CD4-positive, alpha-beta T cell treated with Interleukin-15 for 4 hours (primary cell): ENCODE data around the gene SMPD2.

Experiments
- DNase-seq: peaks from one replicate; pipeline ENCODE4 v3.0.0-alpha.2; 2020; ENCODE audit warnings: low spot score

The SMPD2 gene

GRCh38 chr6:109447087-109447486, 6.6 kb downstream of the SMPD2 start:
- DNase-seq, result no peak

DNA sequence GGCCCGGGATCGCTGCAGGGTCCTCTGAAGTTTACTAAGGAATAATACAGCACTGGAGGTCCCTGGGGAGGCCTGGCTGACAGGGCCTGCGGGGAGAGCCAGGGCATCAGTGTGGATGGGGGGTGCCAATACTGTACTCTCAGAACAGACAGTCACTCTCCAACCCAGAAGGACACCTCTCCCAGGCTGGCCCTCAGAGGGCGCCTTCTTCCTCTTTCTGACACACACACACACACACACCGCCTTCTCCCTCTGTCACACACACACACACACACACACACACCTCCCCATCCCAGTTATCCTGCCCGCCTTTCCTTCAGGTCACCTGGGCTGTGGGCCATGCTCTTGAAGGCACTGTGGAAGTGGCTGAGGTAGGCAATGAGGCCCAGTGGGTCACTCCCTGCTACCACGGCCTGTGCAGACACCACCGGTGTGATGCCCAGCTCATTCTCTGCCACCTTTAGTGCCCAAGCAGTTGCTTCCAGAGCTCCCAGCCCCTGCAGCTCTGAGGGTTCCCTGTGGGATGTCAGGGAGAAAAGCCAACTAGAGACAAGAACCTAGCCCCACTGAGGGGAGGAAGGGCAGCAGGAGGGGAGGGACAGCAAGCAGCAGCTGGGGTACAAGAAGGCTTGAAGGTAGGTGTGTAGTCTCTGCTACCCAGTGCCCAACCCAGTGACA, 7.5 kb downstream of the SMPD2 start:
- no peak for DNase-seq

DNA sequence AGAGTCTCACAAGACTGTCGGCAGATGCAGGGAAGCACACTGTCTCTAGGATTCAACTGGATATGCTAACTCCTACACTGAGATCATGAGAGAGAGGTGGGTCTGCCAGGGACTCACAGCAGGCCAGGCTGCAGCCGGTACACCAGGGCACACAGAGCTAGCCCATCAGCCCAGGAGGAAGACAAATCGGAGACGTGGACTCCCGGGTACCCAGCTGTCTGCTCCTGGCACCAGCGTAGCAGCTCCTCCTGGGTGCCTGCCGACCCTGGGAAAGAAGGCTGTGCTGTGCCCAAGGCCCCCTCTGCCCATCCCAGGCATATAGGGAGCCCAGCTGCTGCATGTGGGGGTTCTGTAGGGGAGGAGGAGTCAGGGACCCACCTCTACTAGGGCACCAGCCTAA, 8.1 kb downstream of the SMPD2 start:
- no peak for DNase-seq

- no peak for DNase-seq
Observed at GRCh38 chr6:109449064-109449794, 8.7 kb downstream of the SMPD2 start.

- peak; percentile 33 for DNase-seq
Observed at GRCh38 chr6:109449795-109450673, 9.5 kb downstream of the SMPD2 start.

GRCh38 chr6:109450801-109451200, 10.3 kb downstream of the SMPD2 start:
- DNase-seq, result no peak

DNA sequence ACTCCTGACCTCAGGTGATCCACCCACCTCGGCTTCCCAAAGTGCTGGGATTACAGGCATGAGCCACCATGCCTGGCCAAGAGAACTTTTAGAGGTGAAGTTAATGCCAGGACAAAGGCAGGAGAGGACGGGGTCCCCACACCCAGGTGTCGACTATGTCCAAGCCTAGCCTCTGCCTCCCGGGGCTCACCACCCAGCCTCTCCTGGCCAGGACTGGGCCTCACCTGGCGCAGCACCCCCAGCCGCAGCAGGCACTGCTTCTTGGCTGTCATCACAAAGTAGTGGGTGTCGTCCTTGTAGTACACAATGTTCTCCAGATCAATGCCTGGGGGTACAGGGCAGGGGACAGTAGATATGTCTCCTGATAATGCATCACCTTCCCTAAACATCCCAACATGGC, 10.9 kb downstream of the SMPD2 start:
- no peak for DNase-seq

- DNase-seq, result no peak
Observed at GRCh38 chr6:109452181-109452580, 11.7 kb downstream of the SMPD2 start.

GRCh38 chr6:109453156-109453555, 12.6 kb downstream of the SMPD2 start:
- no peak for DNase-seq

DNA sequence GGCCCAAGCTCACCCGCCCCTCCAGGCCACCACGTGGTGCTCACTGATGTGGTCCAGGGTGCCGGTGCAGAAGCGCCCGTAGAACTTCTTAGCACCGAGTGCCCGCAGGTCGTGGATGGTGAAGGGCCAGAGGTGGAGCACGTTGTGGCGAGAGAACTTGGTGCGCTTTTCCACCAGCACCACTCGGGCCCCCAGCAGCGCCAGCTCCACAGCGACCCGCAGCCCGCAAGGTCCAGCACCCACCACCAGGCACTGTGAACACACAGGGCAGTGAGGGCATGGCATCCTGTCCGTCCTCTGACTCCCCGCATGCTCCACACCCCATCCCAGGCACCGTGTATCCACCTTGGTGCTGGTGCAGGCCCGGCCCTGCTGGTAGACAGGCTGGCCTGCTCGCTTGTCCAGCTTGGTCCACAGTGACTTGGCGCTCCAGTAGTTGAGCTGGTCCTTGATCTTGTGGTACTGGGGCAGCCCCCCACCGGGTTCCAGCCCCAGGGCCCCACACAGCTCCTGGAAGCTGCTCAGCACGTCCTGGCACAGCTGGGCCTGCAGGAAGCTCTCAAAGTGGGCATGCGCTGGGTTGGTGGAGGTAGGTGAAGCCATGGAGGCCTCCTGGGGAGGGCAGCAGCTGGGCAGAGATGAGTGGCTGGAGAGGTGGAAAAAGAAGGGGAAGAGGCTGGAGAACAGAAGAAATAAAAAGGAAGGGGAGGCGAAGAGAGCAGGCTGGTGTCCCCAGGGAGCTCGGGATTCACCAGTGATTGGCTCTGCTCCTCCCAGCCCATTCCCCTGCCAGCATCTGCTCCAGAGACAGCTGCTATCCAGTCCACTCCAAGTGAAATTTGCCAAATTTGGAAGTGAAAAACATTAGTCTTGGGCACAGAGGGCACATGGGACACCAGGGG, 13.3 kb downstream of the SMPD2 start:
- DNase-seq, result no peak

DNA sequence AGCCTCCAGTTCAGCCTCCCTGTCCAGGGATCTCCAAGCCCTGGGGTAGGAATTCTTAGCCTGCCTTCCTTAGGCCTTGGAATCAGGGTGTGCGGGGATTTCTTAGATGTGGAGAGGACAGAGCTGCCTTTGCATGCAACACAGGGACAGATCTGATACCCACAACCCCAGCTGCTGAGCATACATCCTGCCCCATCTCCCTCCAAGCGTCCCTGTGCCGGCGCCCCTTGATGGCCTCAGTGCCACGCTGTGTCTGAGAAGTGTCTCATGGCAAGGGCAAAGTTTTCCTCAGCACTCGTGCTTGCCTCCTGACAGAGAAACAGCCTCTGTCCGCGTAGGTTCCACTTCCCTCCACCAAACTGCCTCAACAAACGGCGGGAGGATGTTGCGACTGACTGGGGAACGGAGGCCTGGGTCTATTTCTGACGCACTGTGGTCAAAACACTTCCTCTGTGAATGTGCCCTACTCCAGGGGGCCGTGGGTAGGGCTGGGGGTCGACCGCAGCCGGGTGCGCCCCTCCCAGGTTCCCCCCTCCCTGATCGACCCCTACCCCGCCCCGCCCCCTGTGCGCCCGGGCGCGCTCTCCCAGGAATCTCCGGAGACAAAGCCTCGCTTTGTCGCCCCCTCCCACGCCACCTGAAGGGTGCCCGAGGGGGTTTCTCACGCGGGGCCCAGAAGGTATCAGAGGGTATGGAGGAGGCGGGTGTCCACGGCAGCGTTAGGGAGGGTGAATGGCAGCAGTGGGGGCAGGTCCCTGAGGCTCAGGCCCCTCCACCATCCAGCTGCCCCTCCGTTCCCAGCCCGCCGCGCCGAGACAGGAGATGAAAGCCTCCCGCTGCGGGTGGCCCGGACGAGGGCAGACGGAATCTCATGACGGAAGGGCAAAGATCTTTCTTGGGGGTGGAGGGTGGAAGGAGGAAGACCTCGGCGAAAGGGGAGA, 14.2 kb downstream of the SMPD2 start:
- peak; percentile 70 for DNase-seq

GRCh38 chr6:109455437-109456110, 15.1 kb downstream of the SMPD2 start, which contains the start of gene MICAL1:
TSS of gene MICAL1 (minus strand) at chr6:109455772. CDS start at chr6:109454196, 1,576 bp downstream.
- peak; percentile 75 for DNase-seq

GRCh38 chr6:109456111-109456583, 15.6 kb downstream of the SMPD2 start:
- no peak for DNase-seq

GRCh38 chr6:109456710-109457561, 16.4 kb downstream of the SMPD2 start:
- DNase-seq, result no peak

DNA sequence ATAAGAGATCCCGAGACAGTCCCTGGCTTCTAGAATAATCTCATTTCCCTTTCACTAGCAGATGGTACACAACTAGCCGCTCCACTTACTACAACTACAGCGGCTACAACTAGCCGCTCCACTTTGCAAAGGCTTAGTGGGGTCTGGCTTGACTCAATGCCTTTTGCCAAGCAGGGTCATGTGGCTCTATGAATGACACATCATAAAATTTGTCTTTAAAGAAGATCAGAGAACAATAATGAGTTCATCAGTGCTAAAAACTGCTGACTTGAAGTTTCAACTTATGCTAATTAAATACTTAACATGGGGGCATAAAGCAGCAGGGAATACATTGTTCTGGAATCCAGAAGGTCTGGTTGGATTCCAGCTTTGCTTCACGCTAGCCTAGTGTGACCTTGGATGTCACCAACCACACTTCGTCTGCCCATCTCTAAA, 17.1 kb downstream of the SMPD2 start:
- no peak for DNase-seq

DNA sequence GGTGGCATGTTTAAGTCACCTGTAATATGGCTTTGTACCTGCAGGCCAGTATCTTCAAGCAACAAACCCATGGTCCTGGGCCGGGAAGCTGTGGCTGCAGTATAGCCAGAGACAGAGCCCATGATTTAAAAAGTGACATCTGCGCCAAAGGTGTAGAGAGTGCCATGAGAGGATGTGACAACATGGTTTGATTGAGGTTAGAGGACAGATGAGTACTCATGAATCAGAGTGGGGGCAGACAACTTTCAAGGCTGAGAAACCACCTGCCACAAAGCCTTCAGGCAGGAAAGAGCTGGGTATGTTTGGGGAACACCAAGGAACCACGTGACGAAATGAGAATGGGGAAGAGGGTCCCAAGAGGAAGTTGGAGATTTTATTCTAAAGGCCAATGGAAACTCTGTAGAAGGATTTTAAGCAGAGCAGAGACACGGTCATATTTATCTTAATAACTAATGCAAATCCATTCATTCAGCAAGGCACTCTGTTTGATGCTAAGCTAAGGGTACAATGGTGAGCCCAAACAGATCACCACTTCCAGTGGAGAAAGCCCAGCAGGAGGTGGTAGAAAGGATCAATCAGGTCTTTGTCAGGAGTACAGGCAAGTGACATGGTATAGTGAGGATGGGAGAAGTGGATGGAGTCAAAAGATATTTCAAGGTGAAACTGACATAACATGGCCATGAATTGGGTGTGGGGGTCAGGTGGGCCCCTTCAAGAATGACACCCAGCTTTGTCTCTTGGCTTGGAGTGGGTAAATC, 18.4 kb downstream of the SMPD2 start:
- peak; percentile 67 for DNase-seq

- DNase-seq, result no peak
Observed at GRCh38 chr6:109460161-109460829, 19.8 kb downstream of the SMPD2 start.
